ENCODE measurements around the gene USP17L21.
"Not testable (repeated sequence)": the region's sequence is repeated elsewhere in the genome, so short reads cannot be mapped to it uniquely, and the experiment has no call there.

USP17L21 gene, protein sequence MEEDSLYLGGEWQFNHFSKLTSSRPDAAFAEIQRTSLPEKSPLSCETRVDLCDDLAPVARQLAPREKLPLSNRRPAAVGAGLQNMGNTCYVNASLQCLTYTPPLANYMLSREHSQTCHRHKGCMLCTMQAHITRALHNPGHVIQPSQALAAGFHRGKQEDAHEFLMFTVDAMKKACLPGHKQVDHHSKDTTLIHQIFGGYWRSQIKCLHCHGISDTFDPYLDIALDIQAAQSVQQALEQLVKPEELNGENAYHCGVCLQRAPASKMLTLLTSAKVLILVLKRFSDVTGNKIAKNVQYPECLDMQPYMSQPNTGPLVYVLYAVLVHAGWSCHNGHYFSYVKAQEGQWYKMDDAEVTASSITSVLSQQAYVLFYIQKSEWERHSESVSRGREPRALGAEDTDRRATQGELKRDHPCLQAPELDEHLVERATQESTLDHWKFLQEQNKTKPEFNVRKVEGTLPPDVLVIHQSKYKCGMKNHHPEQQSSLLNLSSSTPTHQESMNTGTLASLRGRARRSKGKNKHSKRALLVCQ

DNA sequence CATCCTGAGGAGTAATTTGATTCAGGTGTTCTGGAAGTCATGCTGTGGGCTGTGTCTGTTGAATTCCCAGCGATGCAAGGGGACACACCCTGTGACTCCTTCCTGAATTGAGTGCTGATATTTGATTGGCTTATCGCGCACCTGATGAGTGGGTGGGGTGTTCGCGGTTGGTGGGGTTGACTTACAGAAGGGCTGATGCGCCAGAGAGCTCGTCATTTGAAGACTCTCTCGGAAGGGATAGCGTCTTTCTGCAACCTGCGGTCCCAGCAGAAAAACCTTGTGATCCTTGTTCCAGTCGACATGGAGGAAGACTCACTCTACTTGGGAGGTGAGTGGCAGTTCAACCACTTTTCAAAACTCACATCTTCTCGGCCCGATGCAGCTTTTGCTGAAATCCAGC is at the start of gene USP17L21:
Gene USP17L21, plus strand, starts transcription at position 301 of the 400 bp plus-strand sequence. Its CDS starts 0 bp downstream, at position 301.
- DNase-seq (ENCODE audit: low spot score) = not testable (repeated sequence)

DNA sequence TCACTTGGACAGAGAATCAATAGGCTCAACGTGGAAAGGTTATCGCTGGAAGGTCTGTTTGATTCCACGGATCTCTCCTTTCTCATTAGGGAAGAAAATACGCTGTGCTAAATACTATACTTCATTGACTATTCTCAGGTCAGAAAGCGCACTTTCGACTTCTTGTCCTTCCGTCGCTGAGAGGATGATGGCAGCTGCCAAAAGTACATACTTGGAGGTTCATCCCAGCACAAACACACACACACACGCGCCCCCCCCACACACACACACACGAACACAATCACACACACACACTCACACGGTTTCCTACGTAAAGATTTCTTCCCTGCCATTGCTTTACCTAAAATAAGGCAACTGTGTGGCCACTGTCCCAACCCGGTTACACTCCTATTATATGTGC is 48.0 kb upstream of the USP17L21 start:
- DNase-seq (ENCODE audit: low spot score) = not testable (repeated sequence)

GRCh38 chr4:9215105-9215504 is 47.6 kb upstream of the USP17L21 start, which contains the start of gene USP17L11:
TSS of gene USP17L11 (plus strand) at chr4:9215405. CDS start at chr4:9215405, 0 bp downstream.
- not testable (repeated sequence) for DNase-seq (ENCODE audit: low spot score)

GRCh38 chr4:9219852-9220251 is 42.8 kb upstream of the USP17L21 start, which contains the start of gene USP17L12:
TSS of gene USP17L12 (plus strand) at chr4:9220152. CDS start at chr4:9220152, 0 bp downstream.
- not testable (repeated sequence) for DNase-seq (ENCODE audit: low spot score)

DNA sequence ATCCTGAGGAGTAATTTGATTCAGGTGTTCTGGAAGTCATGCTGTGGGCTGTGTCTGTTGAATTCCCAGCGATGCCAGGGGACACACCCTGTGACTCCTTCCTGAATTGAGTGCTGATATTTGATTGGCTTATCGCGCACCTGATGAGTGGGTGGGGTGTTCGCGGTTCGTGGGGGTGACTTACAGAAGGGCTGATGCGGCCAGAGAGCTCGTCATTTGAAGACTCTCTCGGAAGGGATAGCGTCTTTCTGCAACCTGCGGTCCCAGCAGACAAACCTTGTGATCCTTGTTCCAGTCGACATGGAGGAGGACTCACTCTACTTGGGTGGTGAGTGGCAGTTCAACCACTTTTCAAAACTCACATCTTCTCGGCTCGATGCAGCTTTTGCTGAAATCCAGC is 38.1 kb upstream of the USP17L21 start, which contains the start of gene USP17L13:
Gene USP17L13, plus strand, starts transcription at position 301 of the 400 bp plus-strand sequence. Its CDS starts 0 bp downstream, at position 301.
- DNase-seq (ENCODE audit: low spot score) = not testable (repeated sequence)

- DNase-seq (ENCODE audit: low spot score) = not testable (repeated sequence)
Measured at GRCh38 chr4:9230249-9230648, 32.4 kb upstream of the USP17L21 start.

GRCh38 chr4:9234085-9234484 is 28.6 kb upstream of the USP17L21 start, which contains the start of gene USP17L15:
TSS of gene USP17L15 (plus strand) at chr4:9234385. CDS start at chr4:9234385, 0 bp downstream.
- DNase-seq (ENCODE audit: low spot score) = not testable (repeated sequence)

DNA sequence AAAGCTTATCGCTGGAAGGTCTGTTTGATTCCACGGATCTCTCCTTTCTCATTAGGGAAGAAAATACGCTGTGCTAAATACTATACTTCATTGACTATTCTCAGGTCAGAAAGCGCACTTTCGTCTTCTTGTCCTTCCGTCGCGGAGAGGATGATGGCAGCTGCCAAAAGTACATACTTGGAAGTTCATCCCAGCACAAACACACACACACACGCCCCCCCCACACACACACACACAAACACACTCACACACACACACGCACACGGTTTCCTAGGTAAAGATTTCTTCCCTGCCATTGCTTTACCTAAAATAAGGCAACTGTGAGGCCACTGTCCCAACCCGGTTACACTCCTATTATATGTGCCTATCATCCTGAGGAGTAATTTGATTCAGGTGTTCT is 24.2 kb upstream of the USP17L21 start:
- not testable (repeated sequence) for DNase-seq (ENCODE audit: low spot score)

GRCh38 chr4:9243579-9243978 is 19.1 kb upstream of the USP17L21 start, which contains the start of gene USP17L17:
TSS of gene USP17L17 (plus strand) at chr4:9243879. CDS start at chr4:9243879, 0 bp downstream.
- DNase-seq (ENCODE audit: low spot score) = not testable (repeated sequence)

GRCh38 chr4:9247953-9248680 is 14.6 kb upstream of the USP17L21 start, which contains the start of gene USP17L18:
TSS of gene USP17L18 (plus strand) at chr4:9248630. CDS start at chr4:9248630, 0 bp downstream.
- not testable (repeated sequence) for DNase-seq (ENCODE audit: low spot score)

- DNase-seq (ENCODE audit: low spot score) = not testable (repeated sequence)
Measured at GRCh38 chr4:9253078-9253477, 9.6 kb upstream of the USP17L21 start, which contains the start of gene USP17L19. TSS of gene USP17L19 (plus strand) at chr4:9253378. CDS start at chr4:9253378, 0 bp downstream.

- not testable (repeated sequence) for DNase-seq (ENCODE audit: low spot score)
Measured at GRCh38 chr4:9257824-9258223, 4.8 kb upstream of the USP17L21 start, which contains the start of gene USP17L20. TSS of gene USP17L20 (plus strand) at chr4:9258124. CDS start at chr4:9258124, 0 bp downstream.

- DNase-seq (ENCODE audit: low spot score) = not testable (repeated sequence)
Measured at GRCh38 chr4:9267319-9267718, 4.6 kb downstream of the USP17L21 start, which contains the start of gene USP17L22. TSS of gene USP17L22 (plus strand) at chr4:9267619. CDS start at chr4:9267619, 0 bp downstream.

GRCh38 chr4:9271719-9272118 is 9.0 kb downstream of the USP17L21 start:
- not testable (repeated sequence) for DNase-seq (ENCODE audit: low spot score)

Measured in GM20000 (cell line).